ENCODE measurements around the gene HHAT. TPM values are rescaled to one million over a fixed set of nuclear protein-coding genes. Genes with fewer than 3 reads are reported as not detected.
A peak's percentile ranks its signal among the peaks of the same experiment; 100 is the strongest.

Gene HHAT
- total and polyA plus RNA-seq, 9 of the 15 experiments (the other 6 are each of a cell fraction or from before 2014, with no cell fraction given) = 0.07 to 0.16 (median 0.13) TPM; not detected in 1

GRCh38 chr1:210627755-210628154 lies 299.1 kb downstream of the HHAT start:
- FAIRE-seq (no peak), ATAC-seq (no peak), DNase-seq (ENCODE audit: extremely low read depth in 1 of 4, low spot score in 3 of 4) (no peak)
- Histone ChIP-seq H3K36me3 (ENCODE audit: control insufficient read depth, insufficient read depth, low read length) (no peaks in the 10 kb centered on the region), H3K79me2 (ENCODE audit: control insufficient read depth, insufficient read depth, low read length) (no peaks in the 10 kb centered on the region), H3K4me1 (replicated peaks in 1 of 2; ENCODE audit: control insufficient read depth in 2 of 2, insufficient read depth in 2 of 2, low read length in 2 of 2) (no peaks in the 10 kb centered on the region), H2AFZ (ENCODE audit: low read depth, low read length) (no peak overlapping the region), H3K4me2 (ENCODE audit: insufficient read depth, low read length) (no peak overlapping the region), H3K9me3 (replicated peaks; ENCODE audit: control insufficient read depth, insufficient read depth, low read depth, low read length) (no peaks in the 10 kb centered on the region), H3K27ac (ENCODE audit: extremely low read depth, low read depth, low read length) (no peak overlapping the region), H3K27me3 (ENCODE audit: control insufficient read depth in 2 of 2, insufficient read depth in 2 of 2, low read length in 2 of 2) (peaks cover 2 to 7% of the 10 kb centered on the region in 2 experiments; a peak in 2 of 5 replicates), H3K9me1 (ENCODE audit: control insufficient read depth, insufficient read depth, low read length) (no peaks in the 10 kb centered on the region), H4K20me1 (replicated peaks; ENCODE audit: control insufficient read depth, insufficient read depth, low read length) (no peaks in the 10 kb centered on the region), H3K9ac (ENCODE audit: insufficient read depth in 1 of 2, low read depth in 2 of 2, low read length in 2 of 2) (no peak overlapping the region), H3K4me3 (no peak overlapping the region)
- BruUV-seq (replicated peaks) = no TSS peak
- ChIA-PET CTCF (ENCODE audit: low intra/inter-chr PET ratio) (no interaction called here), POLR2A (interaction anchor here (0.6 kb wide), 1 partner anchor 210 kb away, joined by 3 read pairs; no protein-coding TSS in a partner anchor)
- no peak for TF ChIP-seq ZZZ3 (IDR thresholded peaks at IDR 0.05)
- no peak for TF ChIP-seq HMG20A (CRISPR knock-in tag; conservative IDR thresholded peaks at IDR 0.05)
- TF ChIP-seq KDM5B (IDR thresholded peaks at IDR 0.05; ENCODE audit: insufficient replicate concordance, low read depth, low read length) = no peak
- no peak for TF ChIP-seq THRA (IDR thresholded peaks at IDR 0.05)
- no peak for TF ChIP-seq ZNF232 (CRISPR knock-in tag; IDR thresholded peaks at IDR 0.05)
- TF ChIP-seq CREB3L1 (IDR thresholded peaks at IDR 0.05; ENCODE audit: borderline replicate concordance, low read depth) = no peak
- TF ChIP-seq TRIM28 (IDR thresholded peaks at IDR 0.05) = no peak
- no peak for TF ChIP-seq MLX (CRISPR knock-in tag; conservative IDR thresholded peaks at IDR 0.05)
- peak; percentile 22; the same call in 1 of the 2 replicates for TF ChIP-seq ZNF316 (IDR thresholded peaks at IDR 0.05)
- TF ChIP-seq MAFK (IDR thresholded peaks at IDR 0.05; ENCODE audit: low read length) = peak; percentile 2; the same call in 1 of the 2 replicates
- peak; percentile 53 for TF ChIP-seq NFE2 (IDR thresholded peaks at IDR 0.05; ENCODE audit: low read depth)
- TF ChIP-seq MAFG (tag; conservative IDR thresholded peaks at IDR 0.05) = peak; percentile 63
- intact Hi-C loops (cut with micrococcal nuclease) = no loop called here
- in situ Hi-C loops (cut with MboI) = no loop called here
